Mesothelial cell of epicardium (in vitro differentiated cells): ENCODE measurements around the gene CRABP1. TPM values are rescaled to one million over a fixed set of nuclear protein-coding genes. Genes with fewer than 3 reads are reported as not detected.

ENCODE experiments used
- DNase-seq, 2 experiments: peaks; one replicate each; pipeline ENCODE4 v3.0.0; 2021; ENCODE audit warnings: low spot score in 2 of 2; ENCODE audit not compliant: unreplicated experiment in 2 of 2
- H3K27ac Mint-ChIP-seq: 2 replicates; pipeline ENCODE4 v1.8.0; 2021; ENCODE audit warnings: mixed read lengths
- H3K27me3 Mint-ChIP-seq: 2 replicates; pipeline ENCODE4 v1.8.0; 2021; ENCODE audit warnings: low read depth, mixed read lengths
- H3K36me3 Mint-ChIP-seq: 2 replicates; pipeline ENCODE4 v1.8.0; 2021; ENCODE audit warnings: mixed read lengths
- H3K4me1 Mint-ChIP-seq: 2 replicates; pipeline ENCODE4 v1.8.0; 2021; ENCODE audit warnings: mixed read lengths
- H3K4me3 Mint-ChIP-seq: 2 replicates; pipeline ENCODE4 v1.8.0; 2021; ENCODE audit warnings: mild to moderate bottlenecking, moderate library complexity, mixed read lengths
- H3K9me3 Mint-ChIP-seq: 2 replicates; pipeline ENCODE4 v1.8.0; 2021; ENCODE audit warnings: mixed read lengths
- CTCF ChIP-seq: fragments of 200-600 bp; sonication (generic); IDR thresholded peaks from one replicate; pipeline ENCODE4 v1.5.0; 2021; ENCODE audit warnings: antibody characterized with exemption; ENCODE audit not compliant: unreplicated experiment
- total RNA-seq: library from RNA; stranded (reverse); gene quantifications from 3 replicates; pipeline ENCODE4 v1.2.1, GENCODE V29; 2021

The CRABP1 gene
- total RNA-seq, 1 donor from 2014 or later, result 155 TPM

DNA sequence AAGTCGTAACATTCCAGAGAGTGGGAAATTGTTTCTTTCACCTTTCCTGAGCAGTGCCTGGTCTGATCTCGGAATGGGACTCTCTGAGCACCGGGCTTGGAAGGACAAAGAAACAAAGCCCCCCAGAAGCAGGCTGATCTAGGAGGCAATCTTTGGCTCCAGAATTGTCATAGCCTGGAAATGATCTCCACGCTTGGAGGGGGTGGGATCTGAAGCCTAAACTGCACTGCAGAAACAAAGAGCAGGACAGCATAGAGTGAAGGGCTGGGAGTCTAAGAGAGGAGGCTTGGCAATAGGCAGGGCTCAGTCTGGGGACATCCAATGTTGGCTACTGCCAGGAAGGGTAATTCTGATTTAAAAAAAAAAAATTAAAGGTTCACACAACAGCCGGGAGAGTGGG is 1.9 kb downstream of the CRABP1 start:
- Mint-ChIP-seq H3K27me3 (peaks cover 65% of the 10 kb centered on the region), H3K4me1 (peaks cover 57% of the 10 kb centered on the region), H3K4me3 (peak overlapping the region; percentile 67), H3K27ac (no peak overlapping the region), H3K9me3 (no peaks in the 10 kb centered on the region), H3K36me3 (no peaks in the 10 kb centered on the region)
- no peak for TF ChIP-seq CTCF
- no peak for DNase-seq

DNA sequence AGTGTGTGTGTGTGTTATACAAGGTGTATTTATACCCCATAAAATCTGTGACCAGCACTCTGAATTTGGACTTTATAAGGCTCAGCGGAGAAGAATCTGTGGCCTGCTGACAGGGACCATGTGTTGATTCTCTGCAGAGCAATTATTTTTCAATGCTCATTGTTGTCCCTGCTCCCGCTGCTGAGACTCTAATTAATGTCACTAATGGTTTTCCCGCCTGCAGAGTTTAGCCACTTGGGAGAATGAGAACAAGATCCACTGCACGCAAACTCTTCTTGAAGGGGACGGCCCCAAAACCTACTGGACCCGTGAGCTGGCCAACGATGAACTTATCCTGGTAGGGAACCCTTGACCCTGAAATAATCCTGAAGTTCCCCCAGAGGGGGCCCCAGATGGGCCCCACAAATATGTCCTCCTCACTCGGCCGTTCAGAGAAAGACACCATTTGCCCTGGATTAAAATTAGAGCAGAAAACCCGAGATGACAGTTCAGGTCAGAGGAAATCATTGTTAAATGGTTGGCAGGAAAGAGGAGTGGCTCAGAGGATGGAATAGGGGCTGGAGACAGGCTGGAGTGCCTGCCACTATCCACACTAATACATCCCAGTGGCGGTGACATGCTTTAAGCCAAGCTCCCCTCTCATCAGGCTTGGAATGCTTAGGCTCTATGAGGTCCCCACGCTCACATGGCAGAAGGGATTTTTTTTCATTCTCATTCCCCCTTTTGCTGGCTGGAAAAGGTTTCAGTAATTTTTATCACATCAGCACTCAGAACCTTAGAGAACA is 3.3 kb downstream of the CRABP1 start:
- no peak for TF ChIP-seq CTCF
- Mint-ChIP-seq H3K9me3 (no peaks in the 10 kb centered on the region), H3K4me1 (peaks cover 71% of the 10 kb centered on the region), H3K4me3 (no peak overlapping the region), H3K27me3 (peaks cover 52% of the 10 kb centered on the region), H3K36me3 (no peaks in the 10 kb centered on the region), H3K27ac (no peak overlapping the region)
- no peak for DNase-seq

DNA sequence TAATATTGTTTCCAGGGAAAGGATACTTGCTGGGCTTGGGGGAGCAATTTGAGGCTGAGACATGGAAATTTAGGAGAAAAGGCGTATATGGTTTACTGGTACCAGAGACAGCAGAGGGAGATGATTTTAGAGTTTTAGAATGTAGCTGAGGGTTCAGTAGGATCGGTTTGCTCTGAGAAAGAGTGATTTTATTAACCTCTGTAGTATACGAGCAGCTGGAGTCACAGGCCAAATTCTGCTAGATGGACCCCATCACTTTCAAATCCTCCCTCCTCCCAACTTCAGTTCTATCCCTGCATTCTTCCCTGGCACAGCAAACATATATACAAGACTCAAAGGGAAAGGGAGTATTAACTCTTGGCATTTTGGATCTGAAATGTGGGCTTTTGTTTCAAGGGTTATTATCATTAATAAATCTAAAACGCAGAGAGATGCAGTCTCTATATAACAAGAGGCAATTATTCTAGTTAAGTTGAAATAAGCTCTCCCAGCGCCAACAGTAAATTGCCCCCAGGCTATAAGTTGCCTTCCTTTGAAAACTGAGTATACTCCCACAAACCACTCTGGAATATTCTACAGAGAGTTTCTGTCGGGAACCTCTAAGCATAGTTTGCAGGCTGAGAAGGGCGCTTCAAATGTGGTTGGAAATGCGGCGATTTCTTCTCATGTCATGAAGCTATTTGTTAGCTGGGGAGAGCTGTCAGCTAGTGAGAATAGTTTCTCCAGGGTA is 5.4 kb downstream of the CRABP1 start:
- Mint-ChIP-seq H3K4me1 (peaks cover 62% of the 10 kb centered on the region), H3K27ac (peak overlapping the region; percentile 70), H3K9me3 (no peaks in the 10 kb centered on the region), H3K36me3 (no peaks in the 10 kb centered on the region), H3K27me3 (peaks cover 32% of the 10 kb centered on the region), H3K4me3 (no peak overlapping the region)
- DNase-seq, result no peak
- no peak for TF ChIP-seq CTCF

- H3K4me1 Mint-ChIP-seq, result peaks cover 44% of the 10 kb centered on the region
- H3K4me3 Mint-ChIP-seq, result no peak overlapping the region
- H3K27me3 Mint-ChIP-seq, result peaks cover 11% of the 10 kb centered on the region
- no peaks in the 10 kb centered on the region for H3K9me3 Mint-ChIP-seq
- peak overlapping the region; percentile 70 for H3K27ac Mint-ChIP-seq
- no peak for DNase-seq
- TF ChIP-seq CTCF, result no peak
- no peaks in the 10 kb centered on the region for H3K36me3 Mint-ChIP-seq
These were observed 7.7 kb downstream of the CRABP1 start for GRCh38 chr15:78347586-78348543.

- TF ChIP-seq CTCF, result no peak
- Mint-ChIP-seq H3K36me3 (no peaks in the 10 kb centered on the region), H3K4me3 (no peak overlapping the region), H3K27ac (peak overlapping the region; percentile 50), H3K27me3 (no peaks in the 10 kb centered on the region), H3K4me1 (peaks cover 38% of the 10 kb centered on the region), H3K9me3 (no peaks in the 10 kb centered on the region)
- no peak for DNase-seq
These were observed 9.9 kb downstream of the CRABP1 start for GRCh38 chr15:78350058-78350457.
